Stimulated activated CD8-positive, alpha-beta memory T cell treated with anti-CD3 and anti-CD28 coated beads, Interleukin-2, amount 100 ng/mL, for 48 hours (primary cell): ENCODE results near the gene ZCCHC9.
"Not testable (repeated sequence)": the region's sequence is repeated elsewhere in the genome, so short reads cannot be mapped to it uniquely, and the experiment has no call there.

Experiments
- DNase-seq, 2 donors: peaks; one replicate each; pipeline ENCODE4 v3.0.0-alpha.2; 2020; ENCODE audit warnings: low read depth in 2 of 2

Gene ZCCHC9

DNA sequence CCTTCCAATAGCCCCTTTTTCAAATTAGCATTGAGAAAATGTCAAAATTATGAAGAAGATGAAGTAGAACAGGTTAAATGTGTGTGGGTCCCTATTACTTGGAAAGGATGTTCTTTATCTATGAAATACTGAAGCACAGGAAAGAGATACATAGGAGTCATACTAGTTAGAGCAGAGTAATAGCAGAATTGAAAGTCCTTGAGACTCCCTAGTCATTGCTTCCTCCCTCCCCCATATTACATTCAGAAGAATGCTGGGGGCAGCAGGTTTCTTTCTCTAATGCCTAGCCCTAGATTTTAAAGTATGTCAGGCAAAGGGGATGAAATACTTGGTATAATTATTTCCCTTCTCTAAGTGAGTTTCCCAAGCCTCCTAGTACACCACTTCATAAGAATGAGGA, 4.4 kb downstream of the ZCCHC9 start:
- DNase-seq = no peak

DNA sequence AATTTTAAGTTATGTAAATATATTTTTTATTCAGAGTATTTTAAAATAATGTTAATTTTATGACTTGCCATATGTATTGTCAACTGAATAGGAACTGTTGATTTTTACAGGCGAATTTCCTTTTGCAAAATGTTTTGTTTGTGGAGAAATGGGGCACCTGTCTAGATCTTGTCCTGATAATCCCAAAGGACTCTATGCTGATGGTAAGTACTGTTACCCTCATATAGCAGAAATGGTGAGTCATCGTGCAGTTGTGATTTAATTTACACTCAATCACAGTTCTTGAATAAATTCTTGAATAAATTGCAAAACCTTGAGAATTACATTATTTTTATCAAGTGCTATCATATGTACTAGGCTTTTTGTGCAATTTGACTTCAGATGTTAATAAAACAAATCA, 7.4 kb downstream of the ZCCHC9 start:
- DNase-seq = no peak

DNA sequence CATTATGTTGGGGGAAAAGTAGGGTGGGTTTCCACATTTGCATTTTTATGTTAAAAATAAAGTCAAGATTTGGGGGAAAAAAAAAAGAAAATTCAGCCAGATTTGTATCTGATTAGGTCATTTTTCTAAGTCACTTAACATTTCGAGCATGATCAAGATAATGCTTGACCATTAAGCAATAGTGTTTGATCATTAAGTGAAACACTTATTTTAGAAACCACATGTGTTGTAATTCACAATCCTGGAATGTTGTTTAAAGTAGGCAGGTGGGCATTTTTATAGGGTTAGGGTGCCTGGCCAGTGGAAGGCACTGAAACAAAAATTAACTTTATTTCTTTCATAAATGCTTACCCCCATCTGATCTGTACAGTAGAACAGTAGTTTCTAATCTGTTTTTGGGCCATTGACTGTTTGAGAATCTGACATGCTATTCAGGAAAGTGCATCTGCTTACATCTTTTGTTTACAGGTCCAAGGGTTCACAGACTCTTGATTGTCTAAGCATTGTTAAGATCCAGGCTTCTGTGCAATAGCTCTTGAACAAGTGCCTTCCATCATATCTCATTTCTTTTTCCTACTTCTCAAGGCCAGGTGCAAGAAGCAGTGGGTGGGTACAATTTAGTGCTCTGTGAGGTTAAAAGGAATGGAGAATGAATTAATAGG, 9.1 kb downstream of the ZCCHC9 start:
- no peak for DNase-seq

DNA sequence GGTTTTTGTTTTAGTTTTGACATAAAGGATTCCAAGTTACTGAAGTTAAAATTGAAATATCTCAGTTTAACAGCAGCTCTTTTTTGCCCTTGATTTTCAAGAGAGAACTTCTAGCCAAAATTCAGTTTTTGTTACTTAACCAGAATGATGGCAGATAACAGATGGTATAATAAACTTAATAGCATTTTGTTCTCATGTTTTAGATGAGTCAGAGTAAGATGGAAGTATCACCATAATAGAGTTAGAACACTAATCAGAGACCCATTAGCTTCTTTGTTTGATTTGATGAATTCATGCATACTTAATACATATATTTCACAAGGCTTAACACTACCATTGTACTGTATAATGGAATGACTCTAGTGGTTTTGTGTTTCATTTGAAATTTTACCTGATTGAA, 11.9 kb downstream of the ZCCHC9 start:
- no peak for DNase-seq

DNA sequence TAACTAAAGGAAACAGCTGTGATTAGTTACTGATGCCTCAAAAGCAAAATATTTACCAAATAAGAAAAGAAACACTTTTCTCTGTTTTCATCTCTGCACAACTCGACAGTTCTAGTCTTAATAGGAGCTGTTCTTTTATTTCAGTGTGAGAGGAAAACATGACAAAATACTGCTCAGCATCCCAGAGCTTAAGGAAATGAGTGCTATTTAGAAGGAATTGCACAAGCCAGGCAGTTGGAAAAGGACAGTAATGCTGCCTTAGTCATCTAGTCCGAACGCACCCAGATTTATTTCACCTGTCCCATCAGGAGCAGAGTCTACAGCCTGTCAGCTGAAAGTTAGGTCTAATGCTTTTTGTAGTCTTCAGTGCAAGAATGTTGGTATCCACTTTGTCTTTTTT, 12.3 kb downstream of the ZCCHC9 start:
- no peak for DNase-seq

DNA sequence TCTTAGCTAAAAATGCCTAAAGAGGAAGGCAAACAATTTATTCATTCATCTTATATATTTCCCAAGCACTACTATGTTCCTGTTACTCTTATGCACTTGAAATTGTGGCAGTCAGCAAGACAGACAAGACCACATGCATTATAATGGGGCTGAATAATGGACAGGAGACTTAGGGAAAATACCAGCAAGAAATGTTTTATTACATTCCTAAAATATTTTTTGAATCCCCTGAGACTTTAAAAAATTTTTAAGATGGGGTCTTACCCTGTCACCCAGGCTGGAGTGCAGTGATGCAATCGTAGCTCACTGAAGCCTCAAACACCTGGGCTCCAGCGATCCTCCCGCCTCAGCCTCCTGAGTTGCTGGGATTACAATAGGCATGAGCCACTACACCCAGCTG, 13.2 kb downstream of the ZCCHC9 start:
- DNase-seq = no peak

DNA sequence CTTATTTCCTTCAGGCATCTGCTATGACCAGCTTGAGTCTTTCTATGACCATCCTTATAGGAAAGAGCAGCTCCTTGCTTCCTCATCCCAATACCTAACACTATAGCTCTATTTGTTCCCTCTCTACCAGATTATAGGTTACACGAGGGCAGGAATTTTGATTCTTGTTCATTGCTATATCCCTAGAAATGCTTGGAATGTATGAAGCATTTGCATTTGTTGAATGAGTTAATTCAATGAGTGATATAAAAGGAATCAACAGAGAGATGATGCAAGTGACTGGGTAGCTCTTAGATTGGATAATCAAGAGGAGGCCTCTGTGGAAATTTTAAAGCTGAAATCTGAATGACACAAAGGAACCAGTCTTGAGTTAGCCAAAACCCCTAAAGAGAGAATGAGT, 13.9 kb downstream of the ZCCHC9 start:
- no peak for DNase-seq

DNA sequence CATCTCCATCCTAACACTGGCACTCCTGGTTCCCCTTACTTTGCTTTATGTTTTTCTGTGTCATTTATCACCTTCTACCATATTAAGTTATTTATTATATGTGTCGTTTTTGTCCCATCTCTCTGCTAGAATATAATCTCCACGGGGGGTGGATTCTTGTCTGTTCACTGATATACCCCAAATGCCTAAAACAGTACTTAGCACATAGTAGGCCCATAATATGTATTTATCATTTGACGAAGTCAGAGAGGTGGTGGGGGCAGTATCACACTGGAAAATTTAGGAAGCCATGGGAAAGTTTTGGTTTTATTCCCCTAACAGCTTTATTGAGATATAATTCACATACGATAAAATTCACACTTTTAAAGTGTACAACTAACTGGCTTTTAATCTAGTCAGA, 14.4 kb downstream of the ZCCHC9 start:
- no peak for DNase-seq

DNA sequence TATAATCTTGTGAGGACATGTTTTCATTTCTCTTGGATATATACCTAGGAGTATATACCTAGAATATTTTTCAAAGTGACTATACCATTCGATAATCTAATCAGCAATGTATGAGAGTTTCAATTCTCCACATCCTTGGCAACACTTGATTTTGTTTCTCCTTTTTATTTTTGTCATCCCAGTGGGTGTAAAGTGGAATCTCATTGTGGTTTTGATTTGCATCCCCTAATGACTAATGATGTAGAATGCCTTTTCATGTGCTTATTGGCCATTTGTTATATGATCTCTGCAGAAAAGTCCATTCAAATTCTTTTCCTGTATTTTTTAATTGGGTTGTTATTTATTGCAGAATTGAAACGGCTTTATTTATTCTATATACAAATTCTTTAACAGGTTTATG, 15.2 kb downstream of the ZCCHC9 start:
- DNase-seq = no peak

DNA sequence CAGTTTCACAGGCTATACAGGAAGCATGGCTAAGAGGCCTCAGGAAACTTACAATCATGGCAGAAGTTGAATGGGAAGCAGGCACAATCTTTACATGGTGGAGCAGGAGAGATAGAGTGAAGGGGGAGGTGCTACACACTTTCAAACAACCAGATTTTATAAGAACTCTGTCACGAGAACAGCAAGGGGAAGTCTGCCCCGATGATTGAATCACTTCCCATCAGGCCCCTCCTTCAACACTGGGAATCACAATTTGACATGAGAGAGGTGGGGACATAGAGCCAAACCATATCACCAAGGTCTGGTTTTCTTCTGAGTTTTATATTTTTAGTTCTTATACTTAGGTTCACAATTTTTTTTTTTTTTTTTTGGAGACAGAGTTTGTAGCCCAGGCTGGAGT, 16.1 kb downstream of the ZCCHC9 start:
- DNase-seq = no peak

DNA sequence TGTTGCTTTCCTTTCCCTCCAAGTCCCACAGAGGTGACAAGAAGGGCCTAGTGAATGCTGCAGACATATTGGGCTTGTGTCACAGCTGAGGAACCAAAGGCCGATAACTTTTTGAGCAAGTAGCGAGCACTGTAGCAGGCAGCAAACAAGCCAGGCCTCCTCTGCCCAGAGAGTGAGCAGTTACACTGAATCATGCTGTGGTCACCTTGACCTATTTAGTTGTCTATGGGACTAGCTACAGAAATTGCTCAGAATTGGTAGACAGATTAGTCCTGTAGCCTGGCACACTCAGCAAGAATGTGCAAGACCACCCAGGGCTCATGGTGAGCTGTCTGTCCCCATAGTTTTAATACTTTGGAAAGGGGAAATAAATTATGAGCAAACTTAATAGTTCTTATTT, 25.2 kb downstream of the ZCCHC9 start:
- no peak for DNase-seq

DNA sequence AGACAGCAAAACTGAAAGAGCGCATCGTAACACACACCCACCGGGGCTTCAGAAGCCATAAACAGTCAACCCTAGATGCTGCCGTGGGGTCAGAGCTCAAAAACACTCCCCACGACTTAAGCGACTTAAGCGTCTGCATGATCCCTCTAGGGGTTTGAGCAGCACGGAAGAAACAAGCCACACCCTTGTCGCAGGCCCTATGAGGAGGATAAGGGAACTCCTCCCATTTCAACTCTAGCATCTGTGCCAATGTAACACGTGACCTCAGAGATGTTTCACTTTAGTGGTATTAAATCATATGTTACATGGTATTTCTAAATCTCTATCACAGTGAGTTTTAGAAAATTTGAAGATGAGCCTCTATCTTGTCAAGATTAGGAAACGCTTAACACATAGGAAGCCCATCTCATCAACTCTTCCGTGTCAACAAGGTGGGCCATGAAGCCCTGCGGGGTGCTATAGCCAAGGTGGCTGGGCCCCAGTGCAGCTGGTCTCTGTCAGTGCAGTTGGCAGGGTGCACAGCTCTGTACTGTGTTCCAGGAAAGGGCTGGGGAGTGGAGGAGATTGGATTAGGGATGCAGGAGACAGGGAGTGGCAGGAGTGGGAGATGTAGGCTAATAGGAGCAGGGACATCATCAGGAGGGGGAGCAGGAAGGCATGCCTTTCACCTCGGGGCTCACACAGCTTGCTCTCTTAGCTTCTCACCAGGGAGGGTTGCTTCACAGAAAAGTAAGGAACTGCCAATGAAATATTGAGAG, 33.1 kb downstream of the ZCCHC9 start:
- DNase-seq = no peak

DNA sequence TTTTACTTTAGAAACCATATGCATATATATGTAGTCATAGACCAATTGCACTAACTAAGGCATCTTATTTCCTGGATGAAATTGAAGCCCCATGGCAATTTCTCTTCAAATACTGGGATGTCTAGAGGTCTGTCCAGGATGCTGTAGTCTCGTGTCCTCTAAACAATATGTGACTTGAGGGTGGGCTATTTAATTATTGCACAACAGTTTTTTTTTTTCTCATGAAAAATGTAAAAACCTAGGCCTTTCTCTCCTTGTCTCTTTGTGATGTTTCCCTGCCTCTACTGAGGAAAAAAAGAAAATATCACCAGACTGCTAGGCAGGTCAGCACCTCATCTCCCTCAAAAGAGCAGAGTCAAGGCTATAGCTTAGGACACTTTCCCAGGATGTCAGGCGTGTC, 34.6 kb downstream of the ZCCHC9 start:
- no peak for DNase-seq

DNA sequence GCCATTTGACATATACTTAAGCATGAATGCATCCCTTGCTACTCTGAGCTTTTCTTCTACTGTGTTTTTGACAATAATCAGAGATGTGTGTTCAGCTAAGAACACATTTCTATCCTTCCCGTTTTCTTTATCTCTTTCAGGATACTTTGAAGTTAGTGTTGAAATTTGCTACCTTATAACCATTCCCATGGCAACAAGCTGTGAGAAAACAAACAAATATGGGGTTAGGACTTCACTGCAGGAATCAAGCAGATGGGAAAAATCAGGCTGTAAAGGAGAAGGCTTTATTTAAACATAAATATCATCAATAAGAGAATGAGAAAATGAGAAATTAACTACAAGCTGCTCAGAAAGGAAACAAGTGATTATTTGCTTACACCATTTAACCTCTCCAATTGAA, 35.2 kb downstream of the ZCCHC9 start:
- DNase-seq = no peak

DNA sequence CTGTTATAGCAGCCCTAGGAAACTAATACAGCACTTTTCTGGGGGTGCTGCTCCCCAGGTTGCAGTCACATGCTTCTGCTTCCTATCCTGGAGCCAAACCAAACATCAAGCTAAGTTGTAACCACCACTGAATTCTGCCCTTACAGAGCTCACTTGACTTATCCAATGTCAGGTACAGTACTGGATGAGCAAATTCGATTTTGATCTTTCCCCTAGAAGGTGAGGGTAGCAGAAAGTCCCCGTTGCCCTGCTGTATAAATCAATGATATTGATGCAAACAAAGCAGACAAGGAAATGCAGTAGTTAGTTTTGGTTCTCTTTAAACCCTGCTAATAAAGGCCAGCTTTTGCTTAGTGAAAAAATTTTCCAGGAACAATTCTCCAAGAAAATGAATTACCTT, 36.4 kb downstream of the ZCCHC9 start:
- no peak for DNase-seq

DNA sequence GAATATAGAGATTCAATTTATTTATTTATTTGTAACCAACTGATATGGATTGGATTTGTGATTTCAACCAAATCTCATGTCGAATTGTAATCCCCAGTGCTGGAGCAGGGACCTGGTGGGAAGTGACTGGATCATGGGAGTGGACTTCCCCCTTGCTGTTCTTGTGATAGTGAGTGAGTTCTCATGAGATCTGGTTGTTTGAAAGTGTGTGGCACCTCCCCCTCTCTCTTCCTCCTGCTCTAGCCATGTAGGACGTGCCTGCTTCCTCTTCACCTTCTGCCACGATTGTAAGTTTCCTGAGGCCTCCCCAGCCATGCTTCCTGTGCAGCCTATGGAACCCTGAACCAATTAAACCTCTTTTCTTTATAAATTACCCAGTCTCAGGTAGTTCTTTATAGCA, 36.8 kb downstream of the ZCCHC9 start:
- DNase-seq = not testable (repeated sequence)

DNA sequence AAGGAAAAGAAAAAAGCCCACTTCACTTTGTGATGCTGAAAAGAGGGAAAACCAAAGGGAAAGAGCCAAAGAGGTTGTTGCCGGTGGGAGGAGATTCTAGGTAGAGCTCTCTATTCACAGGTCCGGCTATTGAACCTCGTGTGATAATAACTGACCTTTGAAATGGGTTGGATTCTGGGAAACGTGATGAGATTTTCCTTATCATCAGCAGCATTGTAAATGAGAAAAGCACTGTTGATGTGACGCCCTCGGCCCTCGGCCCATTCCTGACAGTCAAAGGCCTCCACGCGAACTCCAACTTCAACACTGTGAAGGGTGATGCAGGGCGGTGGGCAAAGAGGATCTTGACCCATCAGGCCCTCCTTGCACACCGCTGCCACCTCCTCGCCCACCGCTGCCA, 43.3 kb downstream of the ZCCHC9 start:
- DNase-seq = no peak

DNA sequence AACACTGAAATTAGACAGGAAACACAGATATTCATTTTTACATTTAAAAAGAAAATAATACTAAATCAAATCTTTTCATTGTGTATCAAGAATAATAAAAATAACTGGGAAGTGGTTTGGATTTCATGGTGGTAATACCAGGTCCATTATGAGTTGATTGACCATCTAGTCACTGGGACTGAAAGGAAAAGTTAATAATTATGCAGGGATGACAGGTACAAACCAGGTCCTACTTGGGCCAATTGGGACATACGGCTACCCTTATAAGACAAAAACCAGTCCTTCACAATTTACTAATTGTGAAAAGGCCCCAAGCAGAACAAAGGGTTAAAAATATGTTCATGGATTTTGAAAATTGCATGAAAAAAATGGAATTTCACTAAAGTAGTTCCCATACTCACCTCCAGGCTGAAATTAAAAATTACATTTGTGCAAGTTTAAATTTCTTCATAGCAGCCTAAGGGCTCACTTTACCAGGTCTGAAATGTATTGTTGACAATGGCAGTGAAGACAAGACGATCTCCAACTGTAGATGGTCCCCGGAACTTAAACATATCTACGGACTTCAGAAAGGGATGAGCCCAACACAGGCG, 44.1 kb downstream of the ZCCHC9 start:
- no peak for DNase-seq

DNA sequence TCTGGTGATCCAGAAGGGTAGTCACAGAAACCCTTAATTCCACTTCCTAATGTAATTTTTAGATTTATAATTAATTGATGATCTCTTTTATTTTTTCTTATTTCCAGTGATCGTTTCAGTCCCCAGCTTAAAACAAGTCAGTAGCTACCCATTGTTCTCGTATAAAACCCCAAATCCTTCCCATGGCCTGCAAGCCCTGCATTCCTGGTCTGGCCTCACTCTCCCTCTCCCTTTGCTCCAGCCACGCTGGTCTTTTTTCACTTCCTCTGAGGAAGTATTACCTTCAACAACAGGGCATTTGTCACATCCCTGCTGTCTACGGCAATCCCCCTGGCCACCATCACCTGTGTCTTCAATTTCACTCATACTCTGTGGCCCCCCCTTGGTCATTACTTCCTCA, 47.8 kb downstream of the ZCCHC9 start:
- DNase-seq = no peak

DNA sequence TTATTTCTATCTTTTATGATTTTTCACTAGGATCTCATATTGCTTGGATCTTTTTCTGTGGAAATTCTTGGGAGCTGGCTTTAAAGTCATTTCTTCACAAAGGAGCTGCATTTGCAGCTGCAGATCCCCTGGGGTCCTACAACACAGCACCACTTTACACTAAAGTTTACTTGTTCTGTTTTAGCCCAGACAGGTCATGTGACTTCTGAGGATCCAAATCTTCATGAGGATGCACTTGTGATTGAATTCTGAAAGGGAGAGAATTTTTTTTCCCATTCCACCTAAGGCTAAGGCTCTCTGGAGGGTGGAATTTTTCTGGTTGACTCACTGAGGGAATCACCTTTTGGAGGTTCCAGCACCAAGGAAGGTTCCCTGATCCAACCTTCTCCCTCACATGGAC, 49.1 kb downstream of the ZCCHC9 start:
- no peak for DNase-seq

DNA sequence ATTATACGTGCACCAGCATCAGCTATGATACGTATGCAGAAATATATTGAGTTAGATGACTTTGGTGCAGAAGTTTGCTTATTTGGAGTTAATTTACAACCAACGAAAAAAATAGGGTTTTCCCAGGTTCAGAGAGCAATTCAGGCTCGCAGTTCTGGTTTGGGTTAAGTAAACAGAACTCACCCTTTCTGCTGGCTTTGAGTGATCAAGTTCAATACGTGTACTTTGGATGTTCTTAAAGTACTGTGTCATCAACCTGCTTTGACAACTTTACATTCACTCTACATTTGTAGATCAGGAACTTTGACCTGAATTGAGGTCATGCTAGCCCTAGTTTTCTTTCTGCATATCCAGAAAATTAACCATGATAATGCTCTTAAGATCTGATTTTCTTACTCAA, 51.8 kb downstream of the ZCCHC9 start:
- no peak for DNase-seq

DNA sequence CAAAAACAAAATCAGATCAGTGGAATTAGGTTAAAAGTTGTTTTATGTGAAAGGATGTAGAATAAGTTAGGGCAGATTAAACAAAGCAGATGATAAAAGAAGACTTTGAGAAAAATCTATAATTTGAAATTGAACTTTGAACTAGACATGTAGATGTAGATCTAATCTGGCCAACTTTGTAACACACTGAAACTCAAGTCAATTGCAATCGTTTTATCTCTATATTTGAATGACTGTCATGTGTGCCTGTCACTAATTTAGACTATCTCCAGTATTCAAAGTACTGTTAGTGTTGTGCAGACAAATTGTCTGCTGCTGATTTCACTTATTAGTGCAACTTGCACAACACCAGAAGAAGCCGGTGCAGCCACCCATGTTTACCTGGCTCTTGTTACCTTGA, 52.7 kb downstream of the ZCCHC9 start:
- DNase-seq = no peak
